Fibroblast of villous mesenchyme (primary cell): ENCODE results near the gene NPY5R. TPM values are rescaled to one million over a fixed set of nuclear protein-coding genes. Genes with fewer than 3 reads are reported as not detected.

Experiments
- DNase-seq: peaks from one replicate; pipeline ENCODE4 v3.0.0-alpha.2; 2010; ENCODE audit warnings: low read depth
- H3K4me3 ChIP-seq: 2 replicates; pipeline ENCODE4 v1.5.1; 2011; ENCODE audit warnings: low read depth, mild to moderate bottlenecking, low read length
- total RNA-seq: library from RNA; depleted of rRNA; stranded (reverse); fragments of >200 nt; gene quantifications from 2 replicates; pipeline ENCODE4 v1.2.3, GENCODE V29; 2012
- TF ChIP-seq, protein P1 (sequence below): IDR thresholded peaks from 2 replicates; pipeline ENCODE4 v1.5.1; 2012; ENCODE audit warnings: low read depth, mild to moderate bottlenecking, low read length; ENCODE audit not compliant: insufficient read depth

Gene NPY5R
- total RNA-seq, 1 donor, result 0.43 TPM

DNA sequence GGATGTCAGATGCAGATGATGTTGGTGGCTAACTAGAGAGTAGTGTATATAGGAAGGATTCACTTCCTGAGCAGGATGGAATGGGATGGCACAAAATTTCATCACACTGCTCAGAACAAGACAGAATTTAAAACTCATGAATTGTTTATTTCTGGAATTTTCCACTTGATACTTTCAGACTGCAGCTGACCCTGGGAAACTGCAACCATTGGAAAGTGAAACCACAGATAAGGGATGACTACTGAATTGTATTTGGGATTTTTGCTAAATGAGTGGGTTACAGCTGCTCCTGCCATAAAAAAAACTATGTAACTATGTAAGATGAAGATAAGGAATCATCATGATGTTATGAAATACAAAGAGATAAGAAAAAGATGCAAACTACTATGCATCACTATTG lies 51.4 kb downstream of the NPY5R start:
- DNase-seq, result peak; percentile 97
- TF ChIP-seq, protein P1, sequence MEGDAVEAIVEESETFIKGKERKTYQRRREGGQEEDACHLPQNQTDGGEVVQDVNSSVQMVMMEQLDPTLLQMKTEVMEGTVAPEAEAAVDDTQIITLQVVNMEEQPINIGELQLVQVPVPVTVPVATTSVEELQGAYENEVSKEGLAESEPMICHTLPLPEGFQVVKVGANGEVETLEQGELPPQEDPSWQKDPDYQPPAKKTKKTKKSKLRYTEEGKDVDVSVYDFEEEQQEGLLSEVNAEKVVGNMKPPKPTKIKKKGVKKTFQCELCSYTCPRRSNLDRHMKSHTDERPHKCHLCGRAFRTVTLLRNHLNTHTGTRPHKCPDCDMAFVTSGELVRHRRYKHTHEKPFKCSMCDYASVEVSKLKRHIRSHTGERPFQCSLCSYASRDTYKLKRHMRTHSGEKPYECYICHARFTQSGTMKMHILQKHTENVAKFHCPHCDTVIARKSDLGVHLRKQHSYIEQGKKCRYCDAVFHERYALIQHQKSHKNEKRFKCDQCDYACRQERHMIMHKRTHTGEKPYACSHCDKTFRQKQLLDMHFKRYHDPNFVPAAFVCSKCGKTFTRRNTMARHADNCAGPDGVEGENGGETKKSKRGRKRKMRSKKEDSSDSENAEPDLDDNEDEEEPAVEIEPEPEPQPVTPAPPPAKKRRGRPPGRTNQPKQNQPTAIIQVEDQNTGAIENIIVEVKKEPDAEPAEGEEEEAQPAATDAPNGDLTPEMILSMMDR, result no peak
- no peak overlapping the region for H3K4me3 ChIP-seq

DNA sequence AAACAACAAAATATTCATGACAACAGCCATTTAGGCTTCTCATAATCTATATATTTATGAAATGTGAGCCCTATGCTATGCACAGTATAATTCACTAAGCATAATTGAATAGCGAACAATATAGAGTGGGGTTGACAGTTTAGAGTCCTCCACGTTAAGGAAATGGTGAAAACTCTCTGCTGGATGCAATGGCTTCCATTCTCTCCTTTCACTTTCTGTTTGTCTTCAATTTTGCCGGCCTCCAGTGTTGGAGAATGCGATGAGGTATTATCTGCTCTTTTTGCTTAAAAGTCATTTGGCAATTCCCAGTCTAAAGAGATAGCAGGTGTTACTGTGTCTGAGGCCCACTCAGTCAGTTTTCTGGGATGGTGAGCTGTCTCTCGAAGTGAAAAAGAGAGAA lies 52.1 kb downstream of the NPY5R start:
- TF ChIP-seq, protein P1, result no peak
- peak overlapping the region; percentile 40 for H3K4me3 ChIP-seq

GRCh38 chr4:163398238-163398637 lies 54.5 kb downstream of the NPY5R start:
- TF ChIP-seq, protein P1, result no peak
- no peak overlapping the region for H3K4me3 ChIP-seq
- no peak for DNase-seq

More for the DNA sequence above, 52.1 kb downstream of the NPY5R start:
- DNase-seq, result peak; percentile 48

- DNase-seq, result no peak
- H3K4me3 ChIP-seq, result no peak overlapping the region
- TF ChIP-seq, protein P1, result no peak
These were observed 57.2 kb downstream of the NPY5R start for GRCh38 chr4:163400911-163401310.

Other genes starting within 250 kb of the NPY5R start
- 9.3 and 10.4 TPM in 2 replicates for gene NAF1, start 177.0 kb upstream of the NPY5R start, total RNA-seq
- gene NPY1R, start 11.3 kb upstream of the NPY5R start, total RNA-seq, result 1.6 and 3.5 TPM in 2 replicates
- under 0.01 TPM in 1 of 2 replicates, not detected in the other for gene TKTL2, start 129.9 kb downstream of the NPY5R start, total RNA-seq
- gene TMA16, start 150.8 kb downstream of the NPY5R start, total RNA-seq, result 30.6 and 53.5 TPM in 2 replicates